ENCODE measurements around the gene SRRT.
"Not testable (repeated sequence)": the region's sequence is repeated elsewhere in the genome, so short reads cannot be mapped to it uniquely, and the experiment has no call there.

The SRRT gene

DNA sequence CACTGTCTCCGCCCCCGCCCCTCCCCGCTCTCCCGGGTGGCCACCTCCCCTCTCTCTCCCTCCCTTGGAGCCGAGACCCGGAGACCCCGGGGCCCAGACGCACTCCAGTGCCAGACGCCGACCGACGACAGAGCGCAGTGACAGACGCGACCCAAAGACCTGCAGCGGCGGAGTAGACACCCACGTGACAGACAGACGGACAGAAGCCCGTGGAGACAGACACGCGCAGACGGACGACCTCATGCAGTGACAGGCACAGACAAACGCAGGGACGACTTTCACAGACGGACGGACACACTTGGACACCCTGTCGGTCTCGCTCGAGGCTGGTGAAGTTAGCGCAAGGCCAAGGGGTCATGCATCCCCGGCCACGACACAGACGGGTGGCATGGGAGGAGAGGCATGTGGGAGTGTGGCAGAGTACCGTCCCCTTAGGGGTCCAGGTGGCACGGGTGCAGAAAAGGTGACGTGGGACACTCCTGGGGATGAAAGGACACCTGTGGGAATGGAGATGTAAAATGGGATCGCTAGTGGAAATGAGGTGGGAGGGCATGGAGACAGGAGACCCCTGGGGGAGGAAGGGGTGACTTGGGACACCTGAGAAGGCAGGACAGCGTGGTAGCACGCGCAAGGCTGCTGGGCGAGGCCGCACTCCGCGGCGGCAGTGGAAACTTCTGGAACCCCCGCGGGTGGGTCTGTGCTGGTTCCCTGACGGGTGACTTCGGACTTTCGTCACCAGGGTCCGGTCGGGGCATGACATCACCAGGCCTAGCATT is 21.2 kb downstream of the SRRT start:
- no peak for DNase-seq

DNA sequence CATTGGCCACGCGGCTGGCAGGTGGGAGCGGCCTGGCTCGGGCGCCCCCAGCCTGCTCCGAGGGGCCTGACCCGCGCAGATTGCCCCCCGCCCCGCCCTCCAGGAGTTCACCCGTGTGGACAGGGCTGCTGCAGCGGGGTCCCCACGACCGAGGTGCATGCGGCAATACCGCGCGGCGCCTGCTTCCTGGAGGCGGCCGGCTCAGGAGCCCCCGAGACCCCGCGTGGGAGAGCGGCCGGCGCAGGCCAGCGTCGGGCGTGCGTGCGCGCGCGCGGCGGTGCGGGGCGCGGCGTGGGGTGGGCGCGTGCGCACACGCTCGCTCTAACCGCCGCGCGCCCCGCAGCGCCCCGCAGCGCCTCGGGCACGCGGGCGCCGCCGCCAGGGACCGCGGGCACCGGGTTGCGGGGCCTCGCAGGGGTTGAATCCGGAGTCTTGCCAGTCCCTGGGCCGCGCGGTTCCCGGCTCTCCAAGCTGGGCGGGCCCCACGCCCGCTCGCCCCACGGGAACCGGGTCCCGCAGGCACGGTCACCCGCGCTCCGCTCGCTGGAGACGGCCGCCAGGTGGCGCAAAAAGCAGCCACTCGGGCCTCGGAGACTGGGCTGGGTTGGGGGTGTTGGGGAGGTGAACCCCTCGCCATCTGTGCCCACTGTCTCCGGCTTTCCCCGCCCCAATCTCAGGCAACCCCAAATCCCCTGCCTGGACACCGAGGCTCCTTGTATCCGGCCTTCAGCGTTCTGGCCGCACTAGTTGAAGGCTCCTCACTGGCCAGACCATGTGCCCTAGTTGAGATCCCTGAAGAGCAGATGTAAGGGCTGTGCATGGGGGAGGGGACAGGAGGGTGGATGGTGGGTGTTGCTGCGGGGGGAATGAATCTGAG is 22.1 kb downstream of the SRRT start:
- no peak for DNase-seq

DNA sequence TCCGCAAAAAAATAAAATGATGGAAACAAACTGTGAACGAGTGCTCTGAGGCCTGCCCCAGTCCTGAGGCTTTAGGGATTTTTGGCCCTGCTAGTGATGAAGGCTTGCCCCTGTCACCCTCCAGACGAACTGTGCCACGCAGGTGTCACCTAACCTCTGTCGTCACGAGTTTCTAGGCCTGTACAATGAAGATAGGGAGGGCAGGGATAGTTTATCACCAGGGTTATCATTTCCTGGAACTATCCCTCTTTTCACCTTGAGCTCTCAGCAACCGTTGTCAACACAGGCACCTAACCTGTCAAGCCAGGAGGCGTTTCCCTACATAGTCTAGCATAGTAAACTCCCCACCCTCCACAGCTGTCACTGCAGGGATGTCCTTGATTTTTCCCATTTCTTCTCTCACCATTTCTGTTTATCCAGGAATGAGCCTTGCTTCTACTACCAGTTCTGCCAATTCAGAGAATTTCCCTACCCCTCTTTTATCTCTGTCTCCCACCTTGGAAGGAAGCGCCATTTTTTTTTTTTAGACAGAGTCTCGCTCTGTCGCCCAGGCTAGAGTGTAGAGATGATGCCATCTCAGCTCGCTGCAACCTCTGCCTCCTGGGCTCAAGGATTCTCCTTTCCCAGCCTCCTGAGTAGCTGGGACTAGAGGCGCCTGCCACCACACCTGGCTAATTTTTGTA is 23.0 kb downstream of the SRRT start:
- no peak for DNase-seq

DNA sequence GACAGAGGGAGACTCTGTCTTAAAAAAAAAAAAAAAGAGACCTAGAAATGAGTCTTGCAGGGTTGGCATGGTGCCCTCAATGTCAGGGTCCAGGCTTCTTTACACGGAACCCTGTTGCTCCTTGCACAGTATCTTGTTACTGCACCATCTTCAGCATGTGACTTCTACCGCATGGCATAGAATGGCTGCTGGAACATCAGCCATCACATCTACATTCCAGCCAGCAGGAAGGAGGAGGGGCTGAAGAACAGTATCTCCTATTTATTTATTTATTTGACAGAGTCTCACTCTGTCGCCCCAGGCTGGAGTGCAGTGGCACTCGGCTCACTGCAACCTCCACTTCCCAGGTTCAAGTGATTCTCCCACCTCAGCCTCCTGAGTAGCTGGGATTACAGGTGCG is 24.5 kb downstream of the SRRT start:
- no peak for DNase-seq

DNA sequence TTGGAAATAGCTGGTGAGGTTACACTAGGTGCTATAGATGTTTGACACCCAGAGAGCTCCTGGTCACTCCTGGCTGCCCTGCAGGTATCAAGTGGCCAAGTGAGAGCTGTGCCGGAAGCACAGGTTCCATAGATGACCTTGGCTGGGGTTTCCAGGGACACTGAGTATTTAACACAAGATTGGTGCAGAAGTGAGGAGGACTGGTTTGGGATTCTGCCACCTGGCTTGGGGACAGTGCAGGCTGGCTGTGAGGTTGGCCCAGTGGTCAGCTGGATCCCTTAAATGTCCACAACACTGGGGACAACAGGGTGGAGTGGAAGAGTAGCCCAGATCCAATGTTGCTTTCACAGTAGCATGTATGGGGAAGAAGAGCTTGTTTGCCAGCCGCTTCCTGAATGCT is 26.1 kb downstream of the SRRT start:
- no peak for DNase-seq

DNA sequence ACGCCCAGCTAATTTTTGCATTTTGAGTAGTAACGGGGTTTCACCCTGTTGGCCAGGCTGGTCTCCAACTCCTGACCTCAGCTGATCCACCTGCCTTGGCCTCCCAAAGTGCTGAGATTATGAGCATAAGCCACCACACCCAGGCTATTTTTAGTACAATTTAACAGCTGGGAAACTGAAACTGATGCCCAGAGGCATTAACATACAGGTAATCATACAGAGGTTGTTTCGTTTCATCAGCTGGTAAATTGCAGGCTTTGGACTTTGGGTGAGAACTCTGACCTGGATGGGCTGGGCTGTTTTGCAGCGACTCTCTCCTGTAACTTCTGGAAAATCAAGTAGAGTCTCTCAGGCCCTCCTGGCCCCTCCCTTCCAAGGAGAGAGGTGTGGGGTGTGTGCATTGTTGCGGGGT is 27.0 kb downstream of the SRRT start:
- no peak for DNase-seq

DNA sequence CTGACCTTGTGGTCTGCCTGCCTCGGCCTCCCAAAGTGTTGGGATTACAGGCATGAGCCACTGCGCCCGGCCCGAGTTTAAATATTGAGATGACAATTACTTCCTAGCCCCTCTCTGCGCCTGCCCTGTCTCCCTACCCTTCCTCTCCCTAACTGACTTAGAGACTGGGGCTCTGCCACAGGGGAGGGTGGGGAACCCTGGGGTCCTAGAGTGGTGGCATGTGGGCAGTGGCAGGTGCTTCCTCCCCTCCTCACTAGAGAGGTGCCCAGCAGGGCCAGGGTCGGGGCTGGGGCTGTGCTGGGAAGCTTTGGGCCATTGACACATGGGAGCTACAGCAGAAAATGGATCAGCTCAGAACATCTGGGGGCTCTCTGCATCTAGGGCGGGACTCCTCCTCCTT is 27.7 kb downstream of the SRRT start:
- no peak for DNase-seq

DNA sequence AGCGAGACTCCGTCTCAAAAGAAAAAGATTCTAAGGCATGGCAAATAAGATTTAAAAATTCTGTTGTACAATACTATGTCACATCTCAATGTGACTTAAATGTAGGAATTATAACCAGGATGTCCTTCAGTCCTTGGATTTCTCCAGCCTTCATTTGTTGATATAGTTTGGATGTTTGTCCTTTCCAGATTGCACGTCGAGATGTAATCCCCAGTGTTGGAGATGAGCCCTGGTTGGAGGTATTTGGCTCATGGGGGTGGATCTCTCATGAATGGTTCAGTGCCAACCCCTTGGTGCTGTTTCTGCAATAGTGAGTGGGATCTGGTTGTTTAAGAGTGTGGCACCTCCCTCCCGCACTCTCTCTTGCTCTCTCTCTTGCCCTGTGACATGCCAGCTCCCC is 33.6 kb downstream of the SRRT start:
- DNase-seq, result no peak

DNA sequence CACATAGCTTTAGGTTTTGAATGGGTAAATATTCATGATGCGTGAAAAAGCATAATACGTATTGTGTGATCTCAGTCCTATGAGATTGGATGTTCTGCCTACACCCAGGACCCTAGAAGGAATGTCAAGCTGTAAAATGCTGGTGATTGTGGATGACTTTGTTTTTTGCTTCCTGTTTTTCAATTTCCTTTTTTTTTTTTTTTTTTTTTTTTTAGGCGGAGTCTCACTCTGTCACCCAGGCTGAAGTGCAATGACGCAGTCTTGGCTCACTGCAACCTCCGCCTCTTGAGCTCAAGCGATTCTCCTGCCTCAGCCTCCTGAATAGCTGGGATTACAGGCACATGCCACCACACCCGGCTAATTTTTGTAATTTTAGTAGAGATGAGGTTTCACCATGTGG is 35.5 kb downstream of the SRRT start:
- DNase-seq, result not testable (repeated sequence)

DNA sequence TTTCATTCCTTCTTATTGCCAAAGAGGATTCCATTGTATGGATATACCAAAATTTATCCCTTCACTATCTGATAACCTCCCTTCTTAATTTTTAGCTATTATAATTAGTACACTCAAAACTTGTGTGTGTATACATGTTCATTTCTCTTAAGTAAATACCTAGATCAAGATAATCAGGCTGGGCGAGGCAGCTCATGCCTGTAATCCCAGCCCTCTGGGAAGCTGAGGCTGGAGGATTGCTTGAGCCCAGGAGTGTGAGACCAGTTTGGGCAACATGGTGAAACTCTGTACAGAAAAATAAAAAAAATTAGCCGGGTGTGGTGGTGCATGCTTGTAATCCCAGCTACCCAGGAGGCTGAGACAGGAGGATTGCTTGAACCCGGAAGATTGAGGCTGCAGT is 36.6 kb downstream of the SRRT start:
- no peak for DNase-seq

DNA sequence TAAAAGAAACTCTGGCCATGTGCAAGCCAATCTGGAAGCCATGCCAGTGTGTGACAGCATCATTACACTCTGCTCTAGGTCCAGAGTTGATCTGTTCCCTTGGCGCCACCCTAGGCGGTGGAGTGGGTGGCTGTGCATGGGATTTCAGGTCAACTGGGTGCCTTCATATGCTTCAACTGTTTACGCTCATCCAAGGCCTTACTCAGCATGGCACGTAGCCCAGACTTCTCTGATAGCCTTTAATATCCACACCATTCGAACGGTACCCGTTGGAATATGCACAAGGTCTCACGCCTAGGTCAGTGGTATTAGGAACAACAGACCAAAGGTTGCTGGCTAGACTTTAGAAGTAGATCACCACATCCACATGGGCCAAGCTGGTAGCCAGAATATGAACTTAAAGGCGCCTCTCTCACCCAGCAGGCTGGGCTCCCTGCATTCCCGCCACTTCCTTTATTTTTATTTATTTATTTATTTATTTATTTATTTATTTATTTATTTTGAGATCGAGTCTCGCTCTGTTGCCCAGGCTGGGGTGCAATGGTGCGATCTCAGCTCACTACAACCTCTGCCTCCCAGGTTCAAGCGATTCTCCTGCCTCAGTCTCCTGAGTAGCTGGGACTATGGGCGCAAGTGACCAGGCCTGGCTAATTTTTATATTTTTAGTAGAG is 39.4 kb downstream of the SRRT start:
- no peak for DNase-seq

DNA sequence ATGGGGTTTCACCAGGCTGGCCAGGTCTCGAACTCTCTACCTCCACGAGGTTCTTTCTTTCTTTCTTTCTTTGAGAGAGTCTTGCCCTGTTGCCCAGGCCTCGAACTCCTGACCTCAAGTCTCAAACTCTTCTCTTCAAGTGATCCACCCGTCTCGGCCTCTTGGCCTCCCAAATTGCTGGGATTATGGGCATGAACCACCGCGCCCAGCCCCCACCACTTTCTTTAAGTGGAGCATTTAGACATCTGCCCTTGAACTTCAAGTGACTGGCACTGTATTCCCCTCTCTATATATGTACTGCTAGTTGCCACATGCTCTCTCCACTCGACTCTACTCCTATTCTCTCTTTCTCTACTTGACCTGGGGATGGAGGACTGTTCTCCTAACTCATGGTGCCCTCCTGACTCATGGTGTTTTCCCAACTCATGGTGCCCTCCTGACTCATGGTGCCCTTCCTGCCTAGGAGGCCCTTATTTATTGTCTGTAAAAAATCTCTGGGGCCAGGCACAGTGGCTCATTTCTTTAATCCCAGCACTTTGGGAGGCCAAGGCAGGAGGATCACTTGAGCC is 40.1 kb downstream of the SRRT start:
- DNase-seq, result no peak

DNA sequence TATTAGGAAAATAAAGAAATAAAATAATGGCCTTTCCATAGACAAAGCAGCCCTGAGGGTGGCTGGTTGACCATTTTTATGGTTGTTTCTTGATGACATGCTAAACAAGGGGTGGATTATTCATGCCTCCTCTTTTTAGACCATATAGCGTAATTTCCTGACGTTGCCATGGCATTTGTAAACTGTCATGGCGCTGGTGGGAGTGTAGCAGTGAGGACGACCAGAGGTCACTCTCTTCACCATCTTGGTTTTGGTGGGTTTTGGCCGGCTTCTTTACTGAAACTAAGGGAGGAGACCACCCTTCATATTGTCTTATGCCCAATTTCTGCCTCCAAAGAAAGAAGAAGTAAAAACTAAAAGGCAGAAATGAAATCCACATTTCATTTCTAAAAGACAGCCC is 44.4 kb downstream of the SRRT start:
- DNase-seq, result not testable (repeated sequence)

DNA sequence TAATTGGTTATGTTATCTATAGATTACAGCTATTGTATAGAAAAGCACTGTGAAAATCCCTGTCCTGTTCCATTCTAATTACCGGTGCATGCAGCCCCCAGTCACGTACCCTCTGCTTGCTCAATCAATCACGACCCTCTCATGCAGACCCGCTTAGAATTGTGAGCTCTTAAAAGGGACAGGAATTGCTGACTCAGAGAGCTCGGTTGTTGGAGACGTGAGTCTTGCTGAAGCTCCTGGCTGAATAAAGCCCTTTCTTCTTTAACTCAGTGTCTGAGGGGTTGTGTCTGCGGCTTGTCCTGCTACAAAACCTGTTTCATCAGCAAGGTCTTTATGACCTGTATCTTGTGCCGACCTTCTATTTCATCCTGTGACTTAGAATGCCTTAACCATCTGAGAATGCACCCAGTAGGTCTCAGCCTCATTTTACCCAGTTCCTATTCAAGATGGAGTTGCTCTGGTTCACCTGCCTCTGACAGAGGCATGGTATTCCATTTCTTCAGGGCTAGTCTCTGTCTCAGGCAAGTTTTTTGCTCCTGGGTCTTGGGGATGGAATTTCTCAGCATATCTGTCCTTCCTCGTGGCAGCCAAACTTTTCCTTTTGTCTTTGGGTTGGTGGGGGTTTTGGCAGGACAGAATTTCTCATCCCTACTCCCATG is 45.0 kb downstream of the SRRT start:
- DNase-seq, result not testable (repeated sequence)

DNA sequence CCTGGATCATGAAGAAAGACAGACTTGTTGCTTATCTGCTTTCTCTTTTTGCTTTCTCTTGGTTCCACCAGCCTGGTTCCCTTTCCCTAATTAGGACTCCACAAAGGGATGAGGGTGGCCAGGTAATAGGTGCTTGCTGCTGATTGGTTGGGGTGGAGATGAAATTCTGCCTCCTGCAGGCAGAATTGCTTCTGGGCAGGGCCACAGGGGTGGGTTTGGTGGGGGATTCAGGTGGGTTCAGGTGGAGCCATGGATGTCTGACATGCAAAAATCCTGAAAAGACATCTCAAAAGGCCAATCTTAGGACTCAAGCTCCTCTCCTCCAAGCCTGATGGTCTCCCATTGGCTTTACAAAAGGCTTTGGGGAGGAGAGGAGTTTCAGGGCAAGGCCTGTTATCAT is 46.1 kb downstream of the SRRT start:
- DNase-seq, result no peak

DNA sequence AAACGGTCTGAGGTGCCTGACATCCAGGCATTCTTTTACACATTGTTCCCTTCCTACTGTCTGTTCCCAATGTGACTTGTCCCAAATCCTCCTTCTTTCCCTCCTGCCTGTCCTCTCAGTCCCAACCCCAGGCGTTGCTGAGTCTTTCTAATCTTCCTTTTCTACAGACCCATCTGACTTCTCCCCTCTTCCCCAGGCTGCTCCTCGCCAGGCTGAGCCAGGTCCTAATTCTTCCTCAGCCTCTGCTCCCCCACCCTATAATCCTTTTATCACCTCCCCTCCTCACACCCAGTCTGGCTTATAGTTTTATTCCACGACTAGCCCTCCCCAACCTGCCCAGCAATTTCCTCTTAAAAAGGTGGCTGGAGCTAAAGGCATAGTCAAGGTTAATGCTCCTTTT is 48.7 kb downstream of the SRRT start:
- not testable (repeated sequence) for DNase-seq

DNA sequence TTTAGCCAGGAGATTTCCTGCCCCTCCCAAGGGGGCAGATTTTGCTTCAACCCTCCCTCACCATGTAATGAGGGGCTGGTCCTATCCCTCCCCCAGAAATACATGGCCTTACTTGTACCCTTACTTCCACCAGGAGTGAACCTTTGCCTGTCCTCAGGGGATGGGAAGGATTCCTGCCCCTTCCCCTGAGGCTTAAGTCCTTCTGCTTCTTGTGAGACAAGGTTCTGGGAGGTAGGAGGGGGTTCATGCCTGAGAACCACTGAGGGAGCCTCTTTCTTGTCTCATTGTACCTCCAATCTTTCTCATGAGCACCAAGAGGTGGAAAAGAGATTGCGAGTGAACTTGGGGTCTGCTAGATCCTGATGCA is 54.9 kb downstream of the SRRT start:
- DNase-seq, result no peak

DNA sequence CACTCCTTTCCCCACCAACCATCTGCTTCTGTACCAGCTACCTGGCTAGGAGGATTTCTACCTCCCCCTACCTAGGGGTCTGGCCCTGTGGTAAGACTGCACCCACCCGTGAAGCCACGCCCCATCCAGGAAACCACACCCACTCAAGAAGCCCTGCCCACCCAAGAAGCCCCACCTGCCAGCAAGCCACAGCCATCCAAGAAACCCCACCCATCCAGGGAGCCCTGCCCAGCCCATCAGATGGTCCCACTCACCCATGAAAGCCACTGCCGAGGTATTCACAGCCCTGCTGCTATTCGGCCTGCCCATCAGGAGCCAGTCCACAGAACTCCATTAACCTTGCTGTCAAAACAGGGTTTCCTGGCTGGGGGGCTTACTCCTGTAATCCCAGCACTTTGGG is 58.8 kb downstream of the SRRT start:
- no peak for DNase-seq

DNA sequence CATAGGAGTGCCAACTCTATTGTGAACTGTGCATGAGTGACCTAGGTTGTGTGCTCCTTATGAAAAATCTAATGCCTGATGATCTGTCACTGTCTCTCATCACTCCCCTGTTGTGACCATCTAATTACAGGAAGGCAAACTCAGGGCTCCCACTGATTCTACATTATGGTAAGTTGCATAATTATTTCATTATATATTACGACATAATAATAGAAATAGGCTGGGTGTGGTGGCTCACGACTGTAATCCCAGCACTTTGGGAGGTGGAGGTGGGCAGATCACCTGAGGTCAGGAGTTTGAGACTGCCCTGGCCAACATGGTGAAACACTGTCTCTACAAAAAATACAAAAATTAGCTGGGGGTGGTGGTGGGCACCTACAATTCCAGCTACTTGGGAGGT is 60.5 kb downstream of the SRRT start:
- DNase-seq, result not testable (repeated sequence)

DNA sequence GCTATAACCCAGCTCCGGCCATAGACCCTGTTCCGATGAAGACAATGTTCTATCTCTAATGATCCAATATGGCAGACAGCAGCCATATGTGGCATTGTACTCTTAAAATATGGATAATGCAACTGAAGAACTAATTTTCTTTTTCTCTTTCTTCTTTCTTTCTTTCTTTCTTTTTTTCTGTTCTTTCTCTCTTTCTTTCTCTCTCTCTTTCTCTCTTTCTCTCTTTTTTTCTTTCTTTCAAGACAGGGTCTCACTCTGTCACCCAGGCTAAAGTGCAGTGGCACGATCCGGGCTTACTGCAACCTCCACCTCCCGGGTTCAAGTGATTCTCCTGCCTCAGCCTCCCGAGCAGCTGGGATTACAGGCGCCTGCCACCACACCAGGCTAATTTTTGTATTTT is 61.3 kb downstream of the SRRT start:
- DNase-seq, result not testable (repeated sequence)

Measured in activated CD4-positive, alpha-beta T cell treated with anti-CD3 and anti-CD28 coated beads, Interleukin-2, amount 50 U/mL, for 16 hours (primary cell).